Panc1 (cell line): ENCODE measurements around the gene SMTN. TPM values are rescaled to one million over a fixed set of nuclear protein-coding genes. Genes with fewer than 3 reads are reported as not detected.

ENCODE experiments used
- ATAC-seq: fragments of 200-7000 bp; cut with Tn5 transposase; 2 replicates; pipeline ENCODE4 v1.9.1; 2020; ENCODE audit warnings: mild to moderate bottlenecking, moderate library complexity
- BruUV-seq: library from RNA; stranded (reverse); fragments of 400-500 nt; replicated peaks from 2 replicates; lab custom pipeline; 2021; lab: Mats Ljungman, UMichigan
- CTCF ChIA-PET: fragments of 300-600 bp; sonication (Branson Sonifier 250); formaldehyde crosslinking; loops from one replicate; lab custom pipeline; 2022; ENCODE audit warnings: antibody characterized with exemption; lab: Charles Lee
- POLR2A ChIA-PET: fragments of 300-600 bp; sonication (Branson Sonifier 250); formaldehyde crosslinking; loops from one replicate; lab custom pipeline; 2022; ENCODE audit warnings: antibody characterized with exemption; lab: Charles Lee
- DNase-seq: peaks from one replicate; pipeline ENCODE4 v3.0.0-alpha.2; 2010; ENCODE audit warnings: low read depth, low spot score
- H3K27ac ChIP-seq: 2 replicates; pipeline ENCODE4 v1.5.1; 2011; ENCODE audit warnings: mild to moderate bottlenecking, low read length, inconsistent platforms
- H3K27me3 ChIP-seq: fragments of 200-500 bp; sonication (Bioruptor generic); 2 replicates; pipeline ENCODE4 v1.6.0; 2014; ENCODE audit warnings: low read length, inconsistent platforms; ENCODE audit not compliant: control insufficient read depth, insufficient read depth
- H3K36me3 ChIP-seq: fragments of 200-500 bp; sonication (Bioruptor generic); 2 replicates; pipeline ENCODE4 v1.5.1; 2014; ENCODE audit warnings: inconsistent platforms, mild to moderate bottlenecking, low read length, moderate library complexity; ENCODE audit not compliant: control insufficient read depth, insufficient read depth
- H3K4me1 ChIP-seq: 2 replicates; pipeline ENCODE4 v1.5.1; 2011; ENCODE audit warnings: inconsistent platforms, mild to moderate bottlenecking, low read length, moderate library complexity; ENCODE audit not compliant: control insufficient read depth, insufficient read depth
- H3K4me3 ChIP-seq, 2 experiments: 2 replicates each; pipeline ENCODE4 v1.5.1; 2011 to 2012; ENCODE audit warnings: low read depth in 2 of 2, low read length in 2 of 2, mild to moderate bottlenecking in 2 of 2, inconsistent platforms in 1 of 2, moderate library complexity in 1 of 2
- H3K9me3 ChIP-seq: fragments of 200-500 bp; sonication (Bioruptor generic); 2 replicates; pipeline ENCODE4 v1.5.1; 2014; ENCODE audit warnings: low read depth, mild to moderate bottlenecking, inconsistent platforms, low read length, moderate library complexity; ENCODE audit not compliant: control insufficient read depth, insufficient read depth
- POLR2AphosphoS5 ChIP-seq: IDR thresholded peaks from 2 replicates; pipeline ENCODE4 v1.6.1; 2012; ENCODE audit warnings: mild to moderate bottlenecking, low read depth, low read length, moderate library complexity
- REST ChIP-seq, 2 experiments: IDR thresholded peaks; 2 replicates each; pipeline ENCODE4 v1.6.1; 2011 to 2012; ENCODE audit warnings: low read depth in 2 of 2, control low read depth in 1 of 2, low read length in 1 of 2, mild to moderate bottlenecking in 1 of 2, moderate library complexity in 1 of 2; ENCODE audit not compliant: insufficient read depth in 1 of 2
- SIN3A ChIP-seq: IDR thresholded peaks from 2 replicates; pipeline ENCODE4 v1.6.1; 2012; ENCODE audit warnings: low read depth, mild to moderate bottlenecking, low read length, moderate library complexity, borderline replicate concordance; ENCODE audit not compliant: insufficient read depth
- TCF7L2 ChIP-seq: IDR thresholded peaks from 2 replicates; pipeline ENCODE4 v1.6.1; 2011; ENCODE audit warnings: mild to moderate bottlenecking, low read depth, low read length, inconsistent platforms
- in situ Hi-C: cut with HindIII; loops from 2 replicates; pipeline ENCODE4 v1.10.0; 2016; ENCODE audit warnings: low sequenced_read_pairs, low pct_unique_long_range_greater_than_20kb
- intact Hi-C: fragments of 100-400 bp; cut with micrococcal nuclease; formaldehyde crosslinking; loops from one replicate; pipeline ENCODE4 v1.10.0; 2022; ENCODE audit not compliant: unreplicated experiment
- total RNA-seq: library from RNA; stranded (reverse); gene quantifications from one replicate; pipeline ENCODE4 v1.2.1, GENCODE V29; 2021; ENCODE audit not compliant: unreplicated experiment
- TF ChIP-seq, protein P1 (sequence below): fragments of 450-650 bp; IDR thresholded peaks from 2 replicates; pipeline ENCODE4 v1.5.1; 2017; ENCODE audit warnings: mild to moderate bottlenecking

Gene SMTN
- total RNA-seq, 1 experiment from 2014 or later, result 71.7 TPM

DNA sequence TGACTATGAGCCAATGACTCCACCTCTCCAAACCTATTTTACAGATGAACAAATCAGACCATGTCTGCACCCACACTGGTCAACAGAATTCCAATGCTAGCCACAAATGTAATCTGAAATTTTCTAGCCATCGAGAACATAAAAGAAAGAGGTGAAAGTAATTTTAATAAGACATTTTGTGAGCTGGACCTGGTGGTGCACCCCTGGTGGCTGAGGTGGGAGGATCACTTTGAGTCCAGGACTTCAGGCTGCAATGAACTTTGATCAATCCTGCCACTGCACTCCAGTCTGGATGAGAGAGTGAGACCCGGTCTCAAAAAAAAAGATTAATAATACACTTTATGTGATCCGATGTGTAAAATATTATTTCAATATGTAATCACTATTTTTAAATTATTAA, 69.5 kb downstream of the SMTN start:
- H3K27ac ChIP-seq, result no peak overlapping the region
- ChIA-PET CTCF (no interaction called here), POLR2A (interaction anchor here (0.7 kb wide), 1 partner anchor 163 kb away, joined by 3 read pairs; no protein-coding TSS in a partner anchor)
- H3K4me3 ChIP-seq, result no peak overlapping the region
- no peak for TF ChIP-seq POLR2AphosphoS5
- TF ChIP-seq REST (IDR thresholded peaks at IDR 0.05; ENCODE audit: insufficient read depth in 1 of 2, low read depth in 2 of 2, low read length in 1 of 2), result no peak
- TF ChIP-seq, protein P1, sequence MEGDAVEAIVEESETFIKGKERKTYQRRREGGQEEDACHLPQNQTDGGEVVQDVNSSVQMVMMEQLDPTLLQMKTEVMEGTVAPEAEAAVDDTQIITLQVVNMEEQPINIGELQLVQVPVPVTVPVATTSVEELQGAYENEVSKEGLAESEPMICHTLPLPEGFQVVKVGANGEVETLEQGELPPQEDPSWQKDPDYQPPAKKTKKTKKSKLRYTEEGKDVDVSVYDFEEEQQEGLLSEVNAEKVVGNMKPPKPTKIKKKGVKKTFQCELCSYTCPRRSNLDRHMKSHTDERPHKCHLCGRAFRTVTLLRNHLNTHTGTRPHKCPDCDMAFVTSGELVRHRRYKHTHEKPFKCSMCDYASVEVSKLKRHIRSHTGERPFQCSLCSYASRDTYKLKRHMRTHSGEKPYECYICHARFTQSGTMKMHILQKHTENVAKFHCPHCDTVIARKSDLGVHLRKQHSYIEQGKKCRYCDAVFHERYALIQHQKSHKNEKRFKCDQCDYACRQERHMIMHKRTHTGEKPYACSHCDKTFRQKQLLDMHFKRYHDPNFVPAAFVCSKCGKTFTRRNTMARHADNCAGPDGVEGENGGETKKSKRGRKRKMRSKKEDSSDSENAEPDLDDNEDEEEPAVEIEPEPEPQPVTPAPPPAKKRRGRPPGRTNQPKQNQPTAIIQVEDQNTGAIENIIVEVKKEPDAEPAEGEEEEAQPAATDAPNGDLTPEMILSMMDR, result no peak; the same call in none of the 2 replicates
- TF ChIP-seq TCF7L2, result no peak
- no peak for TF ChIP-seq SIN3A
- in situ Hi-C loops, result no loop called here
- no peaks in the 10 kb centered on the region for H3K36me3 ChIP-seq
- no peaks in the 10 kb centered on the region for H3K9me3 ChIP-seq
- H3K4me1 ChIP-seq, result no peaks in the 10 kb centered on the region
- intact Hi-C loops, result no loop called here
- ATAC-seq (no peak), DNase-seq (no peak)
- H3K27me3 ChIP-seq, result no peaks in the 10 kb centered on the region
- no TSS peak for BruUV-seq

DNA sequence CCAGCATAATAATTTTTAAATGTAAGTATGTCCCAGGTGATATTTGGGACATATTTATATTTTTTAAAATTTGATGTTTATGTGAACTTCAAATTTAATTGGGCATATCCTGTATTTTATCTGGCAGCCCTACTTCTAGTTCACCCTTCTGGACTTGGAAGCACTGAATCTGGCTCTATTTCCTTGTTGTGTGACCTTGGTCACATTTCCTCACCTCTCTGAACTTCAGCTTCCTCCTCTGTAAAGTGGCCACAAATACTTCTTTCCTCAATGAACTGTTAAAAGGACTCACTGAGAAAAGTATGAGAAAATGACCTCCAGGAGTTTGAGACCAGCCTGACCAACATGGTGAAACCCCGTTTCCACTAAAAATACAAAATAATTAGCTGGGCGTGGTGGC, 70.8 kb downstream of the SMTN start:
- no peak for ATAC-seq
- in situ Hi-C loops (no loop called here), intact Hi-C loops (no loop called here)
- H3K4me1 ChIP-seq, result no peaks in the 10 kb centered on the region
- no peak for DNase-seq
- H3K27me3 ChIP-seq, result no peaks in the 10 kb centered on the region
- no TSS peak for BruUV-seq
- ChIA-PET POLR2A (no interaction called here), CTCF (no interaction called here)
- no peaks in the 10 kb centered on the region for H3K36me3 ChIP-seq
- H3K4me3 ChIP-seq, result no peak overlapping the region
- TF ChIP-seq SIN3A (no peak), REST (IDR thresholded peaks at IDR 0.05; ENCODE audit: insufficient read depth in 1 of 2, low read depth in 2 of 2, low read length in 1 of 2) (no peak), POLR2AphosphoS5 (no peak), TCF7L2 (no peak)
- TF ChIP-seq, protein P1, result no peak
- H3K27ac ChIP-seq, result no peak overlapping the region
- H3K9me3 ChIP-seq, result no peaks in the 10 kb centered on the region
